Ramos (cell line): Measurements from ENCODE around the gene ATP11A.
"Not testable (repeated sequence)": the region's sequence is repeated elsewhere in the genome, so short reads cannot be mapped to it uniquely, and the experiment has no call there.

Experiments
- in situ Hi-C: fragments of 300-500 bp; cut with MboI; formaldehyde crosslinking; loops from one replicate; pipeline ENCODE4 v1.14.3; 2022; ENCODE audit warnings: low sequenced_read_pairs; ENCODE audit not compliant: unreplicated experiment

The ATP11A gene

GRCh38 chr13:112668924-112669323 lies 20.9 kb upstream of the ATP11A start:
- in situ Hi-C loops: no loop called here

DNA sequence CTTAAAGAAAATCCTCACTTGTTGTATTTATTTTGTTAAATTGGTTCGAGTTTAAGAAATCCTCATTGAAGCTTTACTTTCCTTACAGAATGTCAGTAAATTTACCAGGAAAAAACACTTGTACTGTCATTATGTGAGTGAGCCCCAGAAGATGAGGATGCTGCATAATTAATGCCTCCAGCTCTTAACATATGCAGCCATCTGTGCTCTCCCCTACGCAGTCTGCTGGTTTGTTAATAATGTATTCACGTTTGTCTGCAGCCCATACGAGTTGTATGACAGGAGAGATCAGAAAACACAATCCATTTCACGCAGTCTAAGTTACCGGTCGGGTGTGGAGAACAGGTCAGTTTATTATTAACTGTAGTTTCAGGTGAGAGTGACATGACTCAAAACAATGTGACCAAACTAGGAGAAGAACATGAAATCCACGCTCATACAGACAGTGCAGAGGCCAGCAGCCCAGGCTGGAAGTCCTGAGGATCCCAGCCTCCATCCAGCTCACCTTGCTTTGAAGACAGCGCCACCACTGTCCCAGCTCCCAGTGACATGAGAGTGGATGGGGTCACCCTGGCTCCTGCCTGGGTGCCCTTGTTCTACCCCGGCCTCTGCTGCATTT lies 19.8 kb upstream of the ATP11A start:
- in situ Hi-C loops: no loop called here

DNA sequence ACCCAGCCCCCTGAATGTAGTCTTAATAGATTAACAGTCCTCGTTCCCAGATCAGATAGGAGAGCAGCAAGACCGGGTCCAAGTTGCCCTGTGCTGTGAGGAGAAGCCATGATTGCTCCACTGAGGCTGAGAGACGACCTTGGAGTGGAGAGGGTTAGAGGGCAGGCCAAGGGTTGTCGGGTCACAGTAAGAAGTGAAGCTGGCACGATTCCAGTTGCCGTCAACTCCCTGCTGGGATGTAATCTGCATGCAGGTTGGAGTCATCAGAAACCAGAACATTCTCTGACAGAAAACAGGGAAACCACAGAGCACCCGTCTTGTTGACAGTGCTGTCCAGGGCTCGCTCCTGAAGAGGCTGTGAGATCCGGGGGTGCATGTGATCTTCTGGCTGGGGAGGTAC lies 19.0 kb upstream of the ATP11A start:
- in situ Hi-C loops: no loop called here

DNA sequence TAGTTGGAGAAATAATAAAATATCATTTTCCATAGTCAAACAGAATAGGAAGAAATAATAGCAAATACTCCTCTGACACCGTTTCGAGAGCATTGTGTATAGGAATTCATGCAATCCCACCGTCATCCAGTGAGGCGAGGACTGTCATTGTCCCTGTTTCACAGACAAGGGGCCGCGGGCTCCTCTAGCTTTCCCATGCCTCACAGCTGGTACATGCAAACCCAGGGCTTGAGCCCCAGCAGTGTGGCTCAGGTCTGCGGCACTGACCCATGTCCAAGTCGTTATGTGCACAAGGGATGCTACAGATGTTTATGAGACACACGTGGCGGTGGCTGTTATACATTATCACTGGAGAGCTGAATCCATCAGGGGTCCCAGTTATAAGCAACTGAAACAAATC lies 18.5 kb upstream of the ATP11A start:
- in situ Hi-C loops: no loop called here

DNA sequence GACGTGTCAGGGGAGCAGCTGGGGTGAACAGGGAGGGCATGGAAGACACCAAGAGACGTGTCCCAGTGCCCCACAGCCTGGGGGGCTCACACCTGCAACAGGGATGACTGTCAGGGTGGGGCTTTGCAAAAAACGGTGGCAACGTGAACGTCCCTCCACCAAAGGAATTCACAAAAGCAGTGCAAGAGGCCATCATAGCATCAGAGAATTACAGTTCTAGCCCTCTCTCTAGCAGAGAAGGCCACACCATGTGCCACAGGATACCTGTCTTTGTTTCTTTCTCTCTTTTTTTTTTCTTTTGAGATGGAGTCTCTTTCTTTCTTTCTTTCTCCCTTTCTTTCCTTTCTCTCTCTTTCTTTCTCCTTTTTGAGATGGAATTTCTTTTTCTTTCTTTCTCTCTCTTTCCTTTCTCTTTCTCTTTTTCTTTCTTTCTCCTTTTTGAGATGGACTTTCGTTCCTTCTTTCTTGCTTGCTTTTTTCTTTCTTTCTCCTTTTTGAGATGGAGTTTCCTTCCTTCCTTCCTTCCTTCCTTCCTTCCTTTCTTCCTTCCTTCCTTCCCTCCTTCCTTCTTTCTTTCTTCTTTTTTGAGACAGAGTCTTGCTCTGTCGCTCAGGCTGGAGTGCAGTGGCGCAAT lies 17.1 kb upstream of the ATP11A start:
- in situ Hi-C loops: no loop called here

GRCh38 chr13:112674412-112675365 lies 15.1 kb upstream of the ATP11A start:
- in situ Hi-C loops: no loop called here

DNA sequence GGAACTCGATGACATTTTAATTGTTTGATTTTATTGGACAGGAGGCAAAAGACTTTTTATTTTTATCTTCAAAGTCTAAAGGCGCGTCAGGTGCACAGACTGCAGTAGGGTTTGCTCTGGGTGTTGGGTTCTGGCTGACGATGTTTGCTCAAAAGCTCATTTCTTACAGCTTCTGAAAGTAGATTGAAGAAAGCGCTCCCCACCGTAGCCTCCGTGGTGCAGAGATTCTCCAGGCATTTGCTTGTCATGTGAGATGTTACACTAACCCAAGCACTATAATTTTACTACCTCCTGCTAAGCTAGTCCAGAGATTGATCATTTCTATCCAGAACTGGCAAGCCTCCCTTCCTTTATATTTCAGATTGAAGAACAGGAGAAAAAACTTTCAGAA lies 14.5 kb upstream of the ATP11A start:
- in situ Hi-C loops: no loop called here

DNA sequence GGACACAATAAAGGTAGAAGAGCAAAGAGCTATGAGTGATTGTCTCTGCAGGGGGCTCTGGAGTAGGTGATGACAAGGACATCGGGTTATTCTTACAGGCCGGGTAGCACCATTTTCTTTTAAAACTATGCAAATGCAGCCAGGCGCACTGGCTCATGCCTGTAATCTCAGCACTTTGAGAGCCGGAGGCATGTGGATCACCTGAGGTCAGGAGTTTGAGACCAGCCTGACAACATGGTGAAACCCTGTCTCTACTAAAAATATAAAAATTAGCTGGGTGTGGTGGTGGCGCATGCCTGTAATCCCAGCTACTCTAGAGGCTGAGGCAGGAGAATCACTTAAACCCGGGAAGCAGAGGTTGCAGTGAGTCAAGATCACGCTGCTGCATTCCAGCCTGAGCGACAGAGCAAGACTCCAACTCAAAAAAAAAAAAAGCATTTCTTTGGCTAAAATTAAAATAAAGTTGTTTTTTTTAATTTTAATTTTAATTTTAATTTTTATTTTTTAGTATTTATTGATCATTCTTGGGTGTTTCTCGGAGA lies 12.3 kb upstream of the ATP11A start:
- in situ Hi-C loops: not testable (repeated sequence)

DNA sequence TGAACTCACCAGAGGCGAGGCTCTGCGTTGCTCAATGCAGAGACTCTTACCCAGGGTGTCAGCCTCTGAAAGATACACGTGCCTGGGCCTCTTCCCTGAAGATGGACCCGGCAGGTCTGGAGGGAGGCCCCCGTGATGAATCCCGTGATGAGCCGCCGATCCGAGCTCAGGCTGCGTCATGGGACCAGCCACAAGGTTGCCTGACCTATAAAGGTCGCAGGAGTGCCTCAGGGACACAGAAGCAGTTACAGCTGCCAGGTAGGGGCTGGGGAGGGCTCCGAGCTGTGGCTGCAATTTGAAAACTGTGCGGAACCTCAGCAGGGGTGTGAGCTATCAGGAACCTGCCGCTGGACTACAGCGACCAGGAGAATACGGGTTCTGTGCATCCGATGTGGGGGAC lies 10.5 kb upstream of the ATP11A start:
- in situ Hi-C loops: no loop called here

DNA sequence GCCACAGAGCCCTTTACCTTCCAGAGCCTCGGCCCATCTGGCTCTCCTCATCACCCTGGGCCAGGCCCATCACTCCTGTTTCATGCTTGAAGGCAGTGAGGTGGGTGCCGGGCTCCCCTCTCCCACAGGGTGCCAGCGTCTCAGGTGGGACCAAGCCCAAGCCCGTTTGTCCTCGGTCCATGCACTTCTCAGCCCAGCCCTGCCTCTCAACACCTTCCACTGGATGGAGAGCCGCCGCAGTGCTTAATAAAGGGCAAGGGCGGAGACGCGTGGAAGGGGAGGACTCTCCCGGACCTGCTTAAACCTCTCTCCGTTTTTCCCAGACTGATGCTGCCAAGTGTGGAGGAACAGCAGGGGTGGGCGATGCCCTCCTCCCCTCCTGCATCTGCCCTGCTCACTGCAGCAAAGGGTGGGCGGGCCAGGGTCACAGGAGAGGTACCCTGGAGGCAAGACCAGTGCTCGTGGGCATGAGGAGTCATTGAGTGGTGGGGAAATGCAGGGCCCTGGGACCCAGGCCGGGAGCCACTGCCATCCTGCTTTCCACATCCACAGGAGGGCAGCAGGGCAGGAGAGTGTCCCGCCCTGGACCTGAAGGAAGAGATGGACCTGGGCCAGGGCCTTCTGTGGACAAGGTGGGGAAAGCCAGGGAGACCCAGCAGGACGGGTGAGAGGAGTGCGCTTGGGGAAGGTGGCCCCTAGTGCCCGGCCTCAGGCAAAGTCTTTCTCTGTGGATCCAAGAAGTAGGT lies 9.7 kb upstream of the ATP11A start:
- in situ Hi-C loops: no loop called here

DNA sequence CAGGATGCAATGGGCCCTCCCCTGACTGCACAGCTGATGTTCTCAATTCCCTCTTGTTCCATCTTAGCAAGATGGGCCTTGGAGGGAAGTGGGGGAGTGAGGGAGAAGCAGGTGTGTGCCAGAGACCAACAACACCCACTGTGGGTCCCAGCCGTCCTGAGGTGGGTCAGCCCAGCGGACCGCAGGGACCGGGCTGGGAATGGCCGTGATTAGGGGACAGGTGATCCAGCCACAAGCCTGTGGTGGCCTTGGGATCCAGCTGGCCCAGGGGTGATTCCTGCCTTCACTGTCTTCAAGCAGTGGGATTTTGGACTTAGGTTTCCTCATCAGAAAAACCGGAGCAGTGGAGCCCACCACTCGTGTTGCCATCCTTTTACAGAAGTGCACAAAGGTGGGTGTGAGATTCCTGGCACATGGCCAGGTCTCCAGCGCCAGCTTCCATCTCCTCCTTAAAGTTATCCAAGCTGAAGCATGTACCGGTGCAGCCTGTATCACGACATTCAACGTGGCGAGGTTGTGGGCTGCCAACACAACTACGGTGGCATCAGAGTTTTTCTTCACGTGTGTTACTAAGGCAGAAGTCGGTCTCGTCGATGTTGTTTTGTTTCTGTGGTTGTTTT lies 9.0 kb upstream of the ATP11A start:
- in situ Hi-C loops: no loop called here

- in situ Hi-C loops: no loop called here
These were observed 6.3 kb upstream of the ATP11A start for GRCh38 chr13:112683581-112683980.

DNA sequence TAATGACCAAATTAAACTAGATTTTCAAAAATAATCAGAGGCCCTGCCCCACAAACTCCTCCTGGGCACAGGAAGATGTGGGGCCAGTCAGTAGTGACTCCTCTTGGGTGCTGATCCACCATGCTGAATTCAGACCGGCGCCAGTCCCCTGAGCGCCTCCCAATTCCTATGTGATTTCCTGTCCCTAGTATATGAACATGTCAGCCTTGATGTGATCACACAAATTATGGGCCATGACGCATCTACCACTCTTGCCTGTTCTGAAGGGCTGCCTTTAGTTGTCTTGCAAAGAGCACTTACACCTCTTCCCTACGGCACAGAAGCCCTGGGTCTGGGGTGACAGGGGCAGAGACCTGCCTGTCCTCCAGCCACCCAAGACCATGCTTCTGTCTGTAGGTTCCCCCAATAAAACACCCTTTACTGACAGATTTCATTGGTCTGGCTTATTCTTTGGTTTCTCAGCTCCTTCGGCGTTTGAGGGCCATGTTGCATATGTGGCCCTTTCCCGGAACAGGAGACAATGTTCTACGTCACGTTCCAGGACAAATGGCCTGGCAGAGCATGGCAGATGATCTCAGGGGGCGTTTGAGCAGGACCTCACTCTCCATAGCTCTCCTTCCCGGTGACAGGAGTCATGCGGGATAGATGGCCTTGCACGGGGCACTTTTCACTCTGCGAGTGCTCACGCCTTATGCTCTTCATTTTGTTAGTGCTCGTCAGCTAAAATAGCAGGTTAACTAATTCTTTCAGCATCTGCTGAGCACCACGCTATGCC lies 5.6 kb upstream of the ATP11A start:
- in situ Hi-C loops: no loop called here

GRCh38 chr13:112685189-112685805 lies 4.5 kb upstream of the ATP11A start:
- in situ Hi-C loops: not testable (repeated sequence)

DNA sequence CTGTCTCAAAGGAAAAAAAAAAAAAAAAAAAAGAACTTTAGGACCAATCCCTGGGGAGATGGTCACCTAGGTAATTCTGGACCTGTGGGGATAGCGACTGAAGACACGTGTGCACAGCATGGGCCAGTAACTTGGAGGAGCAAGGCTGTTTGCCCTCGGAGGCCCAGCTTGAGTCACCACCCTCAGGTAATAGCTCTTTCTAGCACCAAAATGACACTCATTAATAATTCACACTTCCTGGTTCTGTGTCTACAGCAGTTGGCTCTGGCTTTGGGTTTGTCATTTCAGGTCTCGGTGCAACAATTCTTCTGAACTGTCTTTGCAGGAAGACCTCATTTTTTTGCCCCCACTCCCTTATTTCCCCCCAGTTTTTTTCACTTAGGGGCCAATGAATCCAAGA lies 3.9 kb upstream of the ATP11A start:
- in situ Hi-C loops: no loop called here

GRCh38 chr13:112686364-112686763 lies 3.5 kb upstream of the ATP11A start:
- in situ Hi-C loops: no loop called here

DNA sequence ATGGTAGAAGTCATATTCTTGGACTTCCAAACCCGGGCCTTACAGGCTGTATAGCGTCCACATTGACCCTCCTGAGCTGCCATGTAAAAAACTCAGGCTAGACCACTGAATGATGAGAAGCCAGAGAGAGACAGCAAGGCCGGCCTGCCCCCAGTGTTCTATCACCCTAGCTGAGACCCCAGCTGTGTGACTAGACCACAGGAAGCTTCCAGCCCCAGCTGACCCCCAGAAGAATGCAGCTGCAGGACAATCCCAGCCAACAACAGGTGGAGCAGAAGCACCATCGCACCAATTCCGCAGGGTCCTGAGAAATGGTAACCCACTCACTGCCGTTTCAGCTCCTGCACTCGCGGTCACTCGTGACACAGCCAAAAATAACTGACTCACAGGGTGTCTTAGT lies 2.9 kb upstream of the ATP11A start:
- in situ Hi-C loops: no loop called here

DNA sequence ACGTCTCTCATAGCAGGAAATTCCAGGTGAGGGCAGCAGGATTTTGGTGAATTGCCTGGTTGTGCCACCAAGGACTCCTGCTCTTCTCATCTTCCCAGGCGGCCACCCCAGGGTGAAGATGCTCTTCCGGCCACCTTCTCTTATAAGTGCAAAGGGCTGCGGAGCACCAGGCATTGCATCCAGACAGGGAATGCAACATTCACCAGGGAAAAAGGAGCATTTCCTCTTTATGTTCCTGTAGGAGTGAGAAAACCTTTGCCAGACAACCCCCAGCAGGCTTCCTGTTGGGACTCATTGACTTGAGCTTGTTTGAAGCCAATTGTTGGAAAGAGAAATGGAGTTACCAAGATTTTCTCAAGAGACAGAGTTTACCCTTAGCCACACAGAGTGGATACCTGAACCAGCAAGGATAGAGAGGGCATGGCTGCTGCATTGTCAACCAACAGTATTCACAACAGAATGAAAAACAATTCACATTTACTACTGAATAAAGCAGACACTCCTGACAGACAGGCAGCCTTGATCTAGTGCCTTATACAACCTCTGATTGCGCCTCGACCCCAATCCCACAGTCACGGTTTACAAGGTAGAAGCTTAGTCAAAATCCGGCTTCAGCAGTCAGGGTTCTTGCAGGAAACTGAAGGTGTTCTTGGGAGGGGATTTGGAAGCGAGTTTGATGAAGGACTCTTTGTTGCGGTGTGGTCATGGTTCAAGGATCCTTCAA lies 1.8 kb upstream of the ATP11A start:
- in situ Hi-C loops: no loop called here
